HG02885 (cell line): ENCODE measurements around the gene IFT22.
"Not testable (repeated sequence)": the region's sequence is repeated elsewhere in the genome, so short reads cannot be mapped to it uniquely, and the experiment has no call there.

Experiments used
- ATAC-seq: cut with Tn5 transposase; IDR thresholded peaks from one replicate; pipeline ENCODE4 v1.9.1; 2021; ENCODE audit warnings: mild to moderate bottlenecking; ENCODE audit not compliant: unreplicated experiment, poor library complexity

Gene IFT22

GRCh38 chr7:101285171-101285570, 36.4 kb downstream of the IFT22 start:
- no peak for ATAC-seq

- not testable (repeated sequence) for ATAC-seq
These were observed 40.7 kb downstream of the IFT22 start for GRCh38 chr7:101280912-101281311.

GRCh38 chr7:101278461-101279292, 42.9 kb downstream of the IFT22 start:
- no peak for ATAC-seq

- ATAC-seq: no peak
These were observed 44.5 kb downstream of the IFT22 start for GRCh38 chr7:101277155-101277554.

- ATAC-seq: no peak
These were observed 48.4 kb downstream of the IFT22 start for GRCh38 chr7:101273206-101273605.

GRCh38 chr7:101271021-101271420, 50.6 kb downstream of the IFT22 start:
- ATAC-seq: no peak

- ATAC-seq: no peak
These were observed 51.9 kb downstream of the IFT22 start for GRCh38 chr7:101269664-101270063.

- ATAC-seq: no peak
These were observed 55.7 kb downstream of the IFT22 start for GRCh38 chr7:101265622-101266516.

- ATAC-seq: not testable (repeated sequence)
These were observed 57.4 kb downstream of the IFT22 start for GRCh38 chr7:101264102-101264706.
